ENCODE results near the gene NECTIN1.

NECTIN1 gene

GRCh38 chr11:119668676-119669075 lies 60.3 kb downstream of the NECTIN1 start:
- no peak for DNase-seq

- peak; percentile 62 for DNase-seq
These were observed 62.4 kb downstream of the NECTIN1 start for GRCh38 chr11:119666463-119667131.

DNA sequence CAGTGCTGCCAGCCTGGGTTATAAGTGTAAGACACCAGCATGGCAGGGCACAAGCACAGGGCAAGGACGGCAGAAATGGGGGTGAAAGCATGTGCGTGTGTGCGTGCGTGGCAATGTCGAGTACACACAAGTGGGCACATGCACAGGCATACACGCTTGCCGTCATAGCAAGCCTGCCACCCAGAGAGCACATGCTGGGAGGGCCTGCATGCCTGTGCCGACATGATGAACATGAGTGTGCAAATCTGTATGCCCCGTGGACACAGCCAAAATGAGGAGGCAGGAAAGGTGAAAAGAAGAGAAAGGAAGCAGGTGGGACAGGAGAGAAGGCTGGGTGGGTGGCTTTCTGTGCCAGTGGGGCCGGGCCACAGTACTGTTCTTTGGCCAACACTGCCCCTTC lies 62.9 kb downstream of the NECTIN1 start:
- no peak for DNase-seq

DNA sequence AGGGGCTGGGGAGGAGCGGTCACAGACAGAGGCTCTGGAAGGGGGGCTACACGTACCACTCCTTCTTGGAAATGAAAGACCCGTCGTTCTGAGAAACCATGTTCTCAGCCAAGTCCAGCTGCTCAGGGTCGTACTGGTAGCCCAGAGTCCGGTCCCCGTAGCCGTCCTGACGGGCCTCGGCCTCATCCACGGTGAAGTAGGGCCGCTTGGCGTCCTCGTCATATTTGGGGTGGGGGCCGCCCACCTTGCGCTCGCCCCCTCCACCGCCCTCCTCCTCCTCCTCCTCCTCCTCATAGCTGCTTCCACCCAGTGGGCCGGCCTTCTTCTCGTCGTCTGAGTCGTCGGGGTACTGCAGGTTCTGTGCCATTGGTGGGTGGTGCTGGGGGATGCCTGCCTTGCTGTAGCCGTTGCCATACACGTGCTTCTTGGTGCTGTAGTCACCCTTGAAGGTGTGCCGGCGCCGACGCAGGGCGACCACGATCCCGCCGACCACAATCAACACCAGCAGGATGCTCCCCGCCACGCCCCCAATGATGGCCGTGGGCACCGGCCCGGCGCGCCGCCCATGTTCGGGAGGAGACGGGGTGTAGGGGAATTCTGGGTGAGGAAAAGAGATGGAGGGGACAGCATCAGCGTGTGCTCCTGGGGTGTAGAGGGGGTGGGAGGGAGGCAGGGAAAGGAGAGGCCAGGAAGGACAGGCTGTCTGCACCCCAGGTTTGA lies 64.1 kb downstream of the NECTIN1 start:
- no peak for DNase-seq

GRCh38 chr11:119664063-119664572 lies 64.9 kb downstream of the NECTIN1 start:
- DNase-seq, result no peak

DNA sequence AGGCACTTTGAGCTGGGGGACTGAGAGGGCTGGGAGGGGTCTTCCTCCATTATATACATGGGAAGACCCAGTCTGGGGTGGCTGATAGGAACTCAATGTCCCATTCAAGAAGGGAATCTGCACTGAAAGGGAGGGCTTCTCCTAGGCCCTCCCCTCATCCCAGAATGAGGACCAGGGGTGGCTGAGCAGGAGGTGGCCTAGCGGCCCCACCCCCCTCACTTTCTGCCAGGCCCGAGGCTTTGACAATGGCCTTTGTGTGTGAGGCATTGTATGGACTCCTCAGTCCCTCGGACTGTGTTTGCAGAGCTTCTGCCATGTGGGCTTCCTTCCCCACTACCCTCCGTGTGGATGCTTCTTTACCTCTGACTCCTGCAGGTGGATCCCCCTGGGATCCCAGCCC lies 65.7 kb downstream of the NECTIN1 start:
- DNase-seq, result no peak

GRCh38 chr11:119661226-119661625 lies 67.8 kb downstream of the NECTIN1 start:
- no peak for DNase-seq

- DNase-seq, result no peak
These were observed 68.9 kb downstream of the NECTIN1 start for GRCh38 chr11:119659971-119660723.

GRCh38 chr11:119652907-119653659 lies 75.9 kb downstream of the NECTIN1 start:
- no peak for DNase-seq

DNA sequence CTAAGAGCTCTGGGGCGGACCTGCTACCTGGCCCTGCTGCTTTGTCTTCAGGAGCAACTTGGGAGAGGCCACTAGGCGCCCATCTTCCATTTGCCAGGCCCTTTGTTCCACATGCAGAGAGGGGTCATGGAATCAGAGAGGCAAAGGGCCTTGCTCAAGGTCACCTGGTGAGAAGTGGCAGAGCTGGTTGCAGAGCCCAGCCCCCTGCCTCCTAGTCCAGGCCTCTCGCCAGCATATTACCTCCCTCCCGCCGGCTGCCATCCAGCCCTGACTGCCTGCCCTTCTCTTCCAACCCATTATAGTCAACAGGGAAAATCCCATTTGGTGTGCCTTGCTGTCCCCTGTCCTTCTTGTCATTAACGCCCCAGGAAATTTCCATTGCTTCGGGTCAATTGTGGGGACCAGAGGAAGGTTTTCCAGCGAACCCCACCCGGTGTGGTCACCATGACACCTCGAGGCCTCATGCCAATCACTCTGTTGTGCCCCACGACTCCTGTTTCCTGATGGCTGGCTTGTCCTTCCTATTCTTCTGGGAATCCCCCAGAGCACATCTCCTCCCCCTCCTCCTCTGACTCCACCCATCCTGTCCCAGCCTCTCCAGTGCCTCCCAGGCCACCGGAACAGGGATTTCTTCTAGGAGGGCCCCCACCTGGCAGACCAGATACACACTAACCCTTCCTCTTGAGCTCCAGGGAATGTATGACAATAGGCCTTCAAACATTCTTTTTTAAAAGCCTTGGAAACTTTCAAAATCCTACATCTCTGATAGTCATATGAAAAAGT lies 77.0 kb downstream of the NECTIN1 start:
- DNase-seq, result no peak

GRCh38 chr11:119650251-119650650 lies 78.7 kb downstream of the NECTIN1 start:
- no peak for DNase-seq

GRCh38 chr11:119647254-119647653 lies 81.7 kb downstream of the NECTIN1 start:
- no peak for DNase-seq

GRCh38 chr11:119645018-119645417 lies 84.0 kb downstream of the NECTIN1 start:
- DNase-seq, result no peak

- DNase-seq, result no peak
These were observed 84.5 kb downstream of the NECTIN1 start for GRCh38 chr11:119644502-119644901.

DNA sequence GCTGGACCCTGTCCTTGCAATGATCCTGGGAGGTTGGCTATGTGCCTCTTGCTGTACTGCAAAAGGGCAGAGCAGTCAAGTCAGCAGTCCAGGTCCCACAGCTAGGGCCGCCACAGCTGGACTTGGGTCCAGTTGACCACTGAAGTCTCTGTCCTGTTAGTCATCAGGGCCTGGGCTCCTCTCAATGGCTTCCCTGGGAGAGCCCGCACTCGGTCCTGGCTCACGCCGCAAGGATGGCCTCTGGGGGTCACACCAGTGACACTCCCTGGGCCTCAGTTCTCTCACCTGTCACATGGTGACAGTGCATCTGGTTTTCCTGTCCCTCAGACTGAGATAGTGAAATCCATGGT lies 85.1 kb downstream of the NECTIN1 start:
- DNase-seq, result no peak

DNA sequence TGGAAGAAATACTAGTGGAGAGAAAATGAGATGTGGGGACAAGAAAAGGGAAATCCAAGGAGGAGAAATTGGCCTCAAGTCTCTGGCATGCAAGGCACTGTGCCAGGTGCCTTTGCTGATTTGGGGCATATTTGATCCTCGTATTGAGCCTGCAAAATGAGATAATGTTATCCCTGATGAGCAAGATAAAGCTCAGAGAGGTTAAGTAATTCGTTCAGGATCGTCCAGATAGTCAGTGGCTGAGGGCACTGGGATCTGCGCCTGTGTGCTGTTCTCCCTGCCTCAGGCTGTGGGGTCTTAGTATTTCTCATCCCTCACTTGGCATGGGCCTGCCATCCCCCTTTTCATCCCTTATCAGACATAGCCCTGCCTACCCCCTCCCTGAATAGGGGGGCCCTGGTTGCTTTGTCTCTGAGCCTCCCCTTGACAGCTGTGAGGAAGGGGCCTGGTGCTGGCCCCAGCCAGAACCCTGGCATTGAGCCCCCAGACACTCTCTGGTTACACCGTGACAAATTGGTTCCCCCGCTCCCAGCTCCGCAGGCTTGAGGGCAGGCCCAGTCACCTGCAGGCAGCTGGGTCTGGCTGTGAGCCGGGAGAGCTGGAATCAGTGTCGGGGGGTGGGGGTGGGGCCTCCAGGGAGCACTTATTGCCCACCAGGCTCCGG lies 85.7 kb downstream of the NECTIN1 start:
- no peak for DNase-seq

- DNase-seq, result peak; percentile 11
These were observed 86.8 kb downstream of the NECTIN1 start for GRCh38 chr11:119641983-119642745.

DNA sequence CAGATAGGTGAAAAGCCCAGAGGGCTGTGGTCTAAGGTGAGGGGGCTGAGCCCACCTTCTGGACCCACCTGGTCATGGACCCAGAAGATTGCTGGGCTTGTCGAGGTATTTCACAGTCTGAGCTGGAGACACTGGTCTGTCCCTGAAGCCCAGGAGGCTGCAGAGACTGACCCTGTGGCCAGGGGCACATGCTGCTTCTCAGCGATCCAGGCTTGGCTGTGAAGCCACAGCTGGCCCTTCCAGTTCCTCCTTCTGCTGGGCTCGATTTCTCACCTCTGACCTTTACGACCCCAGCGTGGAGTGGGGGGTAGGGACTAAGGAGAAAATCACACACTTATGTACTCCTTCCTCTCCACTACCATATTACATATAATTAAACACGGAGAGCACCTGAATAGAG lies 88.5 kb downstream of the NECTIN1 start:
- DNase-seq, result no peak

DNA sequence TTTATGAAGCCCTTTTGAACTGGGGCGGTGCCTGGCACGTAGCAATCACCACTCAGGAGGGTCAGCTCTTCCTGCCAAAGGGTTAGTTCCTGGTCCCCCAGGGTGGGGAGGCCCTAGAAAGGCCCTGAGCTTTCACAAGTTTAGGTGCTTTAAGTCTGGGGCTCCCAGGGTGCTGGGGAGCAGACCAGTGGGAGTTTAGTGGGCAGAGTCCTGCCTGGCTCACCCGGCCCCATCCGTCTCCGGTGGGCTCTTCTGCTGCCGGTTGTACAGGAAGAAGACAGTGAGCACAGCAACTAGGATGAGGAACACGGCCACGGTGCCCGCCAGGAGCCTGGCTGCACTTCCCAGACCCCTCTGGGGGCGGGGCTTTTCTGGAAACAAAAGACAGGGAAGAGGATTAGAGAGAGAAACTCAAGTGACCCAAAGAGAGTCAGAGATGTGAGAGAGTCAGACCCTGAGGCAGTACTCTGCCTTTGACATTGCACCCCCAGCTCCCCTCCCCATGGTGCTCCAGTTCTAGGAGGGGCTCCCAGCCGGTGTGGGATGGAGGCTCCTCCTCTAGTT lies 89.3 kb downstream of the NECTIN1 start:
- DNase-seq, result no peak

- DNase-seq, result no peak
These were observed 90.1 kb downstream of the NECTIN1 start for GRCh38 chr11:119638851-119639250.

DNA sequence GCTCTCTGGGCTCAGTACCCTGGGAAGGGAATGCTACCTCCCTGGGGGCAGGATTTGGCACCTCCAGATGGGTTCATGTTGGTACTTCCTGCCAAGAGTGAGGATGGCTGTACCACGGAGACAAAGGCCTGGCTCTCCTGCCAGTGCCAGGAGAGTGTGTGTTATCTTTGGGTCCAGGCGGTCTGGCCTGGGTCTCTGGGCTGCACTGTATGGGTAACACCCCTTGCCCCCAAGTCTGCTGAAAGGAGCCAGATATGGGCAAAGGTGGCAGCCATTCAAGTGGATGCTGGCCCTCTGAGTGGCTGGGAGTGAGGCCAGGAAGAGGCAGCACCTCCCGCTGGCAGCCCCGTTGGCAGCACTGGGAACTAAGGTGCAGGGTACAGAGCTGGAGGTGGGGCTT lies 91.5 kb downstream of the NECTIN1 start:
- DNase-seq, result no peak

All from CD4-positive, alpha-beta T cell treated with Interleukin-10 for 1 hour (primary cell).